GM18502 (cell line): Measurements from ENCODE around the gene ZNF566.

ENCODE experiments used
- ATAC-seq: cut with Tn5 transposase; IDR thresholded peaks from one replicate; pipeline ENCODE4 v1.9.1; 2021; ENCODE audit warnings: mild to moderate bottlenecking; ENCODE audit not compliant: unreplicated experiment, poor library complexity

The ZNF566 gene

DNA sequence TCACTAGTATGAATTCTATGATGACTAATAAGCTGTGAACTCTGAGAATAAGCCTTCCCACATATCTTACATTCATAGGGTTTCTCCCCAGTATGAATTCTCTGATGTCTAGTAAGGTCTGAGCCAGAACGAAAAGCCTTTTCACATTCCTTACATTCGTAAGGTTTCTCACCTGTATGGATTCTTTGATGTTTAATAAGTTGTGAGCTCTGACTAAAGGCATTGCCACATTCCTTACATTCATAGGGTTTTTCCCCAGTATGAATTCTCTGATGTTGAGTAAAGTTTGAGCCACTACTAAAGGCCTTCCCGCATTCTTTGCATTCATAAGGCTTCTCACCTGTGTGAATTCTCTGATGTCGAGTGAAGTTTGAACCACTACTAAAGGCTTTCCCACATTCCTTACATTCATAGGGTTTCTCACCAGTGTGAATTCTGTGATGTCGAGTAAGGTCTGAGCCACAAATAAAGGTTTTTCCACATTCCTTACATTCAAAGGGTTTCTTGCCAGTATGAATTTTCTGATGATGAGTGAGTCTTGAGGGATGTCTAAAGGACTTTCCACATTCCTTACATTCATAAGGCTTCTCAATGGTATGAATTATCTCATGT is 40.2 kb downstream of the ZNF566 start:
- ATAC-seq = no peak

DNA sequence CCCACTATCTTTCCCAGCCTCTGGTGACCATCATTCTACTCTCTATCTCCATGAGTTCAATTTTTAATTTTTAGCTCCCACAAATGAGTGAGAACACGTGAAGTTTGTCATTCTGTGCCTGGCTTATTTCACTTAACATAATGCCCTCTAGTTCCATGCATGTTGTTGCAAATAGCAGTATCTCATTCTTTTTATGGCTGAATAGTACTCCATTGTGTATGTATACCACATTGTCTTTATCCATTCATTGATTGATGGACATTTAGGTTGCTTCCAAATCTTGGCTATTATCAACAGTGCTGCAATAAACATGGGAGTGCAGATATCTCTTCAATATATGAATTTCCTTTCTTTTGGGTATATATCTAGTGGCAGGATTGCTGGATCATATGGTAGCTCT is 48.0 kb downstream of the ZNF566 start:
- no peak for ATAC-seq

DNA sequence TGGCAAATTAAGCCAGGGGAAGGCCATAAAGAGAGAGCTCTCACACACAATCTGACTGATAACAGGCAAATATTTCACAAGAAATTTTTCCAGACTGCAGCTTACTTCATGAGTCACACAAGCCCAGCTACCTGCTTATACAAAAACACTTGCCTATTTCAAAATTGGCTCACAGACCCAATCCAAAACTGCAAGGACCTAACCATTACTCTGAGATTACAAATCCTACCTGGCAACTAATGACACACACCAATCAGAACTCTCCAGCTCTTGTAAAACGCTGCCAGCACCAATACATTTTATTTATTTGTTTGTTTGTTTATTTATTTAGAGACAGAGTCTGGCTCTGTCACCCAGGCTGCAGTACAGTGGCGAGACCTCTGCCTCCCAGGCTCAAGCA is 52.8 kb downstream of the ZNF566 start:
- no peak for ATAC-seq

DNA sequence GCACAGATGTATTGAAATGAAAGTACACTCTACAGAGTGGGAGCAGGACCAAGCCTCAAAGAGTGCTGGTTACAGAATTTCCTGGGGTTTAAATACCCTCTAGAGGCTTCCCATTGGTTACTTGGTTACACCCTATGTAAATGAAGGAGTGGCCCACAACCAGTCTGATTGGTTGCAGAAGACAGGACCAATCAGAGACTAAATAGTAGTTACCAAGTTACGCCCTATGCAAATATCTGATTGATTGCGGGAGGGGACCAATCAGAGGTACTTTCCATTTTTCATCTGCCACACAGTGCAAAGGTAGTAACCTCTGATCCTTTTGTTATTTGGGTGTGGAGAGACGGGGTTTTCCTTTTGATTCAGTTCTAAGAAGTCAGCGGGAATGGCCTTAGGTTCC is 65.4 kb downstream of the ZNF566 start:
- ATAC-seq = no peak

DNA sequence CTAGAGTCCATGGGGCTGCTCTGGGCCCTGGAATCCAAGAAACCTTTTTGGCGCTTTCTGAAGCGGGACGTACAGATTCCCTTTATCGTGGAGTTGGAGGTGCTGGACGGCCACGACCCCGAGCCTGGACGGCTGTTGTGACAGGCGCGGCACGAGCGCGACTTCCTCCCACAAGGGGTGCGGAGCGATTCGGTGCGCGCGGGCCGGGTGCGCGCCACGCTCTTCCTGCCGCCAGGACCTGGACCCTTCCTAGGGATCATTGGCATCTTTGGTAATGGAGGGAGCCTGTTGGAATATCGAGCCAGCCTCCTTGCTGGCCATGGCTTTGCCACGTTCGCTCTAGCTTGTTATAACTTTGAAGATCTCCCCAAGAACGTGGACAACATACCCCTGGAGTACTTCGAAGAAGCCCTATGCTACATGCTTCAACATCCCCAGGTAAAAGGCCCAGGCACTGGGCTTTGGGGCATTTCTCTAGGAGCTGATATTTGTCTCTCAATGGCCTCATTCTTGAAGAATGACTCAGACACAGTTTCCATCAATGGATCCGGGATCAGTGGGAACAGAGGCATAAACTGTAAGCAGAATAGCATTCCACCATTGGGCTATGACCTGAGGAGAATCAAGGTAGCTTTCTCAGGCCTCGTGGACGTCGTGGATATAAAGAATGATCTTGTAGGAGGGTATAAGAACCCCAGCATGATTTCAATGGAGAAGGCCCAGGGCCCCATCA is 67.4 kb downstream of the ZNF566 start:
- no peak for ATAC-seq

DNA sequence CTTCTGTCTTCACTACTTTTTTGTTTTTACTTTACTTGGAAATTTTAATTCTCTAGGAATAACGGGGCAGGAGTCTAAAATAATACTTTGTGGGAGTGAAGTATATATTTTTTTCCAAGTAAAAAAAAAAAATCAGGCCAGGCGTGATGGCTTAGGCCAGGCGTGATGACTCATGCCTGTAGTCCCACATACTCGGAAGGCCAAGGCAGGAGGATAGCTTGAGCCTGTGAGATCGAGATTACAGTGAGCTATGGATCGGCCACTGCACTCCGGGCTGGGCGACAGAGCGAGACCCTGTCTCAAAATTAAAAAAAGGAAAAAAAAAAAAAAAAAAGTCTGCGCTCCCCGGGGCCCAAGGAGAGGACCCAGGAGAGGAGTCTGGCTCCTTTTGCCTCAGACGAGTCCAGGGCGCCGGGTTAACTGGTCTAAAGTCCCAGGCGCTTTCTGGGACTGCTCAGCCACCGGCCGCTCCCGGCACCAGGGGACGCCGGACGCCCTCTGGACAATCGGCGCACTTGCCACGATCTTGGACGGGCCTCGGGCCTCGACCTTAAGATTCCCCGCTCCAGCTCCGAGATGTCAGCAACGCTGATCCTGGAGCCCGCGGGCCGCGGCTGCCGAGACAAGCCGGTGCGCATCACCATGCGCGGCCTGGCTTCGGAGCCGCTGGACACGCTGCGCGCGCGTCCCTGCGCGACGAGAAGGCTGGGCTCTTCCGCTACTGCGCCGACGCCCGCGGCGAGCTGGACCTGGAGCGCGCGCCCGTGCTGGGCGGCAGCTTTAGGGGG is 68.2 kb downstream of the ZNF566 start:
- no peak for ATAC-seq

DNA sequence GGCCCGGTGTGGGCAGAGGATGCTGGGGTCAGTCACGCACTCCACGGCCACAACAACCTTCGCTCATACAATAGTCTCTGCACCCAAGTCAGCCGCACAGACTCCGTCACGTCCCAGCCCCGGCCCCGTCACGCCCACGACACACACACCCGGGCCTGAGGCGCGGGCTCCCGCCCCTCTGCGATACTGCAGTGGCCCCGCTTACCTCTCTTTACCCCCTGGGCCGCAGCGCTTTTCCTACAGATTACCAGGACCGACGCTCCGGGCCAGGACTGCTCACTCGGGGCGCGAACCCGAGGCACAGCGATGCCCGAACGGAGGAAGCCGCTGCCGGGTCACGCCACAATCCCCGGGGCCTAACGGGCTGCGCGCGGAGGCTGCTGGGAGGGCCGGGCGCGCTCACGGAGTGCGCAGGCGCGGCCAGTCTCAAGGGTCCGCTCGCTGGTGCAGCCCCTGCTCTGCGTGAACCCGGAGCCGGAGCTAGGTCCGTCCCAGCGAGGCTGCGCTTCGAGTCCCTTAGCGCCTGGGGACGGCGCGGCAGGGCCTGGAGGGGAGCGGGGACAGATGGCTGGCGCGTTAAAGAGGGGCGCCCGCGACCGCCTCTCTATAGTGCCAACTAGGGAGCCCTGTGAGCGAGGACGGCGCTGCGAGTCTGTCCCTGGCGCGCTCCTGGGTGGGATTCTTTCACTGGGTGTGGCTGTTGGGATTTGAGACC is 70.9 kb downstream of the ZNF566 start, which contains the start of gene ZFP82:
Gene ZFP82 (minus strand): TSS at position 358 of the 715 bp plus-strand sequence. CDS start 8,855 bp downstream, outside the sequence.
- peak; percentile 86 for ATAC-seq

DNA sequence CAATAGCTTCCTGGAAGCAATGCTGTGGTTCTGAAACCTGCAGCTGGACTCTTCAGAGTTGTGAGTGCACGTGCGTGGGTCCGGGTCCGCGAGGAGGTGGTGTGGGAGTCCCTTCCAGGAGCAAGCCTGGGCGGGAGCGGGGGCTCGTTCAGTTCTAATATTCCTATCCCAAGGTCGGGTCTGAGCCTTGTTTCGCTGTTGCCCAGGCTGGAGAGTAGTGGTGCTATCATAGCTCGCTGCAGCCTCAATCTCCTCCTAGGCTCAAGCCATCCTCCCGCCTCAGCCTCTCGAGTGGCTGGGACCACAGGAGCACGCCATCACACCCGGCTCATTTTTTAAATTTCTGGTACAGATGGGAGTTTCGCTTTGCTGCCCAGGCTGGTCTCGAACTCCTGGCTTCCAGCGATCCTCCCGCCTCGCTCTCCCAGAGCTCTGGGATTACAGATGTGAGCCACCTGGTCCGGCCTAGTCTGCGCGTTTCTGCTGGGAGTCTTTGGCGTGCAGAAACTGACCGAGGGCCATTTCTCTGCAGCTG is 71.5 kb downstream of the ZNF566 start:
- ATAC-seq = peak; percentile 13

DNA sequence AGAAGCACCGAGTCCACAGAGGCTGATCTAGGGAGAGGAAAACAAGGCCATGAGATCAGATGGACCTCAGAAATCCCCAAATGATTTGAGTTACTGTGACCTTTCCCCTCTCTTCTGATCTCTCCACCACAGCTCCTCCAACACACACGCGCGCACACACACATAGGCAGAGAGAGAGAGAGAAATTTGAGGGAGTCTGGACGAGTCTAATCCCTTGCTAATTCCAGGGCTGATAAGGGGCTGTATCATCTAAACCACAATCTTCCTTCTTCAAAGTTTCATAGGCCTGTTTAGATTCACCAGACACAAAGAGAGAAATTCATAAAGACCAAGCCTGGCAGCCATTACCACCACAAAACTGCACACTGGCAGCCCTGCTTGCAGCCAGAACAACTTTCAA is 79.5 kb downstream of the ZNF566 start:
- ATAC-seq = no peak

DNA sequence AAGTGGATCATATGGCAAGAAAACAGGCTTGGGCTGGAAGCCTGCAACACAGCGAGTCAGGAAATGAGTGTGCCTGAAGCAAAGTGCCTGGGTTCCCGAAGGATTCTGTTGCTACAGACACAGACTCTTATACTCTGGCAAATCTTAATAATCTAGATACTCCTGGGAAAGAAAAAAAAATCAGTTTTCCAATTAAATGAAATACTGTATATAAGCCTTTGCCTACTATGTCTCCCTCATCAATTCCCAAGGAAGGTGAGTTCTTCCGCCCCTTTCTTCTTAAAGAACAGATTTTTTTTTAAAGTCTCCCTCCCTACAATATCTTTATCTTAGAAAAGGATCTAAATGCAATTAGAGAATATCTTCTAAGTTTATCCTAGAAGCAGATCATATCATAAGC is 81.3 kb downstream of the ZNF566 start:
- ATAC-seq = no peak

DNA sequence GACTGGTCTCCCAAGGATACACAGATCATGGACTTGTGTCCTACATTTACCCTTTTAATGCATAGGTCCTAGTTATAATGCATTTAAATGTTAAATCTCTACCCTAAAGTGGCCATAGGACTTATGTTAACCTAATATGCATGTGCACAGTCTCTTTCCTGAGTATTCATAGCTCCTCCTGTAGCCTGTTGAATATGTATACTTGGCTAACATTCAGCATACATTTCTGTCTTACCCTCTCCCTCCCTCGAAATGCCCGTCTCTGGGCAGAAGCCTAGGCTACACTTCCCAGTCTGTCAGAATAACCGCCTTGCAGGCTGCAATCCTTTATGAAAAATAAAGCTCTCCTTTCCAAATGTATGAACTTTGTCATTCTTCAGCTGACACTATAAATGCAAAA is 84.9 kb downstream of the ZNF566 start:
- no peak for ATAC-seq

DNA sequence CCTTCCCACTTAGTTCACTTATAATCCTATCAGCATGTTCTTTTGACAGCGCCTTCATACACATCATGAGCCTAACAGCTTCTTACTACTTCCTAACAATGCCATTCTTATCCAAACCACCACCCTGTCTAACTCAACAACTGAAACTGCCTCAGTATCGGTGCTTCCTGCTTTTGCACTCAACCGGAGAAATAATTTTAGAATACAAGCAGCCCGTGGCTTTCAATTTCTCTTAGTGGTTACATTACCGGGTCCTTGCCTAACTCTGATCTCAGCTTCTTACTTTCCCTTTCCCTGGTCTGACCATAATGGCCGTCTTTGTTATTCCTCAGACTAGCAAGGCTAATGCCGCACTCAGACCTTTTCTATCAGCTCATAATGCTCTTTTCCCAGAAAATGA is 87.9 kb downstream of the ZNF566 start:
- no peak for ATAC-seq

DNA sequence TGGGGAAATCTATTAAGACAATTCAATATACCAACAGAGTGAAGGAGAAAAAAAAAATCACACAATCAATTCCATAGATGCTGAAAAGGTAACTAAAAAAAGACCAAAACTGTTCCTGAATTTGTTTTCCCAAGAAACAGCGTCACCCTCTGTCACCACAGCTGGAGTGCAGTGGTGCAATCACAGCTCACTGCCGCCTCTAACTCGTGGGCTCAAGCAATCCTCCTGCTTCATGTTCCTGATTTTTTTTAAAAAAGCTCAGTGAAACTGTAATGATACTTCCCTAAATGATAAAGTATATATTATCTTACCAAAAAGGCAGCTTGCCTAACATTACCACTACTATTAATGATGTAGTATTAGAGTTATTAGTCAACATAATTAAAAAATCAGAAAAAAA is 90.8 kb downstream of the ZNF566 start:
- no peak for ATAC-seq
